H9 (cell line): ENCODE results near the gene COTL1. TPM values are rescaled to one million over a fixed set of nuclear protein-coding genes. Genes with fewer than 3 reads are reported as not detected.

Experiments used
- DNase-seq: peaks from one replicate; pipeline ENCODE4 v3.0.0-alpha.2; 2017
- H2AFZ ChIP-seq: one replicate; pipeline ENCODE4 v1.6.1; 2013; ENCODE audit warnings: mild to moderate bottlenecking, low read length, control low read depth, moderate library complexity
- H2AK5ac ChIP-seq: 2 replicates; pipeline ENCODE4 v1.6.1; 2013; ENCODE audit warnings: low read length, control low read depth, mixed read lengths; ENCODE audit not compliant: insufficient read length
- H2BK120ac ChIP-seq: one replicate; pipeline ENCODE4 v1.6.1; 2013; ENCODE audit warnings: low read depth, mild to moderate bottlenecking, low read length, control low read depth, inconsistent platforms; ENCODE audit not compliant: poor library complexity, severe bottlenecking
- H2BK12ac ChIP-seq: 2 replicates; pipeline ENCODE4 v1.6.1; 2013; ENCODE audit warnings: low read length, control low read depth, mixed read lengths, low read depth; ENCODE audit not compliant: insufficient read length
- H2BK15ac ChIP-seq: 2 replicates; pipeline ENCODE4 v1.6.1; 2013; ENCODE audit warnings: low read depth, low read length, control low read depth
- H2BK20ac ChIP-seq: one replicate; pipeline ENCODE4 v1.6.1; 2013; ENCODE audit warnings: low read depth, mild to moderate bottlenecking, low read length, control low read depth, inconsistent platforms; ENCODE audit not compliant: poor library complexity, severe bottlenecking
- H2BK5ac ChIP-seq: 2 replicates; pipeline ENCODE4 v1.6.1; 2013; ENCODE audit warnings: low read length, control low read depth, mixed read lengths; ENCODE audit not compliant: insufficient read length
- H3K14ac ChIP-seq: 2 replicates; pipeline ENCODE4 v1.6.1; 2013; ENCODE audit warnings: low read length, control low read depth; ENCODE audit not compliant: insufficient read depth
- H3K18ac ChIP-seq: 2 replicates; pipeline ENCODE4 v1.6.1; 2013; ENCODE audit warnings: low read depth, mild to moderate bottlenecking, mixed read lengths, low read length, control low read depth; ENCODE audit not compliant: insufficient read length
- H3K23ac ChIP-seq: 2 replicates; pipeline ENCODE4 v1.6.1; 2013; ENCODE audit warnings: low read length, control low read depth, mixed read lengths, low read depth; ENCODE audit not compliant: insufficient read length
- H3K23me2 ChIP-seq: 2 replicates; pipeline ENCODE4 v1.6.1; 2013; ENCODE audit warnings: low read depth, mild to moderate bottlenecking, mixed read lengths, low read length, control low read depth; ENCODE audit not compliant: insufficient read length, poor library complexity, severe bottlenecking
- H3K27ac ChIP-seq: 2 replicates; pipeline ENCODE4 v1.5.1; 2013; ENCODE audit warnings: low read length, control low read depth, mixed read lengths, low read depth; ENCODE audit not compliant: insufficient read length
- H3K27me3 ChIP-seq: 2 replicates; pipeline ENCODE4 v1.6.1; 2013; ENCODE audit warnings: low read length, control low read depth, inconsistent platforms; ENCODE audit not compliant: insufficient read depth
- H3K4ac ChIP-seq: 2 replicates; pipeline ENCODE4 v1.6.1; 2013; ENCODE audit warnings: low read depth, mild to moderate bottlenecking, control low read depth, inconsistent platforms, low read length, moderate library complexity
- H3K4me1 ChIP-seq: 2 replicates; pipeline ENCODE4 v1.6.1; 2013; ENCODE audit warnings: low read length, control low read depth, inconsistent platforms; ENCODE audit not compliant: insufficient read depth
- H3K4me2 ChIP-seq: 2 replicates; pipeline ENCODE4 v1.6.1; 2013; ENCODE audit warnings: low read length, control low read depth, mixed read lengths; ENCODE audit not compliant: insufficient read length, insufficient read depth
- H3K56ac ChIP-seq: 2 replicates; pipeline ENCODE4 v1.6.1; 2013; ENCODE audit warnings: low read depth, mild to moderate bottlenecking, mixed read lengths, low read length, control low read depth; ENCODE audit not compliant: insufficient read length
- H3K79me1 ChIP-seq: 2 replicates; pipeline ENCODE4 v1.6.1; 2013; ENCODE audit warnings: low read depth, mild to moderate bottlenecking, moderate library complexity, low read length, control low read depth, inconsistent platforms; ENCODE audit not compliant: insufficient read depth, poor library complexity, severe bottlenecking
- H3K79me2 ChIP-seq: 2 replicates; pipeline ENCODE4 v1.6.1; 2013; ENCODE audit warnings: low read length, control low read depth, inconsistent platforms; ENCODE audit not compliant: insufficient read depth
- H3K9ac ChIP-seq: 2 replicates; pipeline ENCODE4 v1.6.1; 2013; ENCODE audit warnings: low read length, control low read depth, mixed read lengths; ENCODE audit not compliant: insufficient read length; ENCODE audit errors: extremely low read depth
- H3K9me3 ChIP-seq: one replicate; pipeline ENCODE4 v1.6.1; 2013; ENCODE audit warnings: low read depth, low read length, inconsistent platforms; ENCODE audit not compliant: control insufficient read depth
- H3T11ph ChIP-seq: one replicate; pipeline ENCODE4 v1.6.1; 2013; ENCODE audit warnings: mild to moderate bottlenecking, low read length, control low read depth, inconsistent platforms
- H4K20me1 ChIP-seq: one replicate; pipeline ENCODE4 v1.6.1; 2013; ENCODE audit not compliant: control insufficient read depth, insufficient read length, insufficient read depth
- H4K5ac ChIP-seq: 2 replicates; pipeline ENCODE4 v1.6.1; 2013; ENCODE audit warnings: low read depth, mild to moderate bottlenecking, mixed read lengths, low read length, control low read depth; ENCODE audit not compliant: insufficient read length
- H4K8ac ChIP-seq: replicated peaks from 2 replicates; pipeline ENCODE4 v1.6.1; 2013; ENCODE audit warnings: low read length, control low read depth, mixed read lengths, low read depth; ENCODE audit not compliant: insufficient read length
- H4K91ac ChIP-seq: 2 replicates; pipeline ENCODE4 v1.6.1; 2013; ENCODE audit warnings: low read depth, mild to moderate bottlenecking, moderate library complexity, mixed read lengths, low read length, control low read depth; ENCODE audit not compliant: insufficient read length
- H3K27ac Mint-ChIP-seq, 3 experiments: 2 replicates in 2 of 3; 3 replicates in 1 of 3; pipeline ENCODE4 v1.8.0; 2020 to 2021; ENCODE audit warnings: mixed read lengths in 3 of 3, mild to moderate bottlenecking in 1 of 3, moderate library complexity in 1 of 3
- H3K27me3 Mint-ChIP-seq: 2 replicates; pipeline ENCODE4 v1.8.0; 2021; ENCODE audit warnings: low read depth, mild to moderate bottlenecking, moderate library complexity, mixed read lengths
- H3K36me3 Mint-ChIP-seq, 3 experiments: 2 replicates in 2 of 3; 3 replicates in 1 of 3; pipeline ENCODE4 v1.8.0; 2020 to 2021; ENCODE audit warnings: low read depth in 3 of 3, mixed read lengths in 3 of 3; ENCODE audit not compliant: insufficient read depth in 1 of 3
- H3K4me1 Mint-ChIP-seq, 2 experiments: 2 replicates each; pipeline ENCODE4 v1.8.0; 2020; ENCODE audit warnings: mixed read lengths in 2 of 2
- H3K4me3 Mint-ChIP-seq, 2 experiments: 2 replicates in 1 of 2; 3 replicates in 1 of 2; pipeline ENCODE4 v1.8.0; 2020 to 2021; ENCODE audit warnings: mild to moderate bottlenecking in 2 of 2, mixed read lengths in 2 of 2, moderate library complexity in 1 of 2
- H3K9me3 Mint-ChIP-seq, 2 experiments: 2 replicates in 1 of 2; 3 replicates in 1 of 2; pipeline ENCODE4 v1.8.0; 2020; ENCODE audit warnings: mild to moderate bottlenecking in 2 of 2, mixed read lengths in 2 of 2, moderate library complexity in 1 of 2
- WGBS: extraction: QIAGEN DNeasy Blood & Tissue Kit; methylation state at CpG from one replicate; pipeline ENCODE4 v1.1.7; 2013; ENCODE audit warnings: missing lambda C conversion rate, low lambda C conversion rate, mixed read lengths; ENCODE audit not compliant: insufficient read length; ENCODE audit errors: extremely low coverage; 5-methylcytosine and 5-hydroxymethylcytosine counted together
- total RNA-seq: library from RNA; stranded (reverse); gene quantifications from 2 replicates; pipeline ENCODE4 v1.2.1, GENCODE V29; 2021
- TF ChIP-seq, protein P1 (sequence below): fragments of 200-600 bp; sonication (generic); conservative IDR thresholded peaks from 3 replicates; pipeline ENCODE4 v1.8.0; 2021; ENCODE audit warnings: antibody characterized with exemption, mild to moderate bottlenecking

The COTL1 gene
- total RNA-seq, 1 experiment from 2014 or later: 81.4 TPM

DNA sequence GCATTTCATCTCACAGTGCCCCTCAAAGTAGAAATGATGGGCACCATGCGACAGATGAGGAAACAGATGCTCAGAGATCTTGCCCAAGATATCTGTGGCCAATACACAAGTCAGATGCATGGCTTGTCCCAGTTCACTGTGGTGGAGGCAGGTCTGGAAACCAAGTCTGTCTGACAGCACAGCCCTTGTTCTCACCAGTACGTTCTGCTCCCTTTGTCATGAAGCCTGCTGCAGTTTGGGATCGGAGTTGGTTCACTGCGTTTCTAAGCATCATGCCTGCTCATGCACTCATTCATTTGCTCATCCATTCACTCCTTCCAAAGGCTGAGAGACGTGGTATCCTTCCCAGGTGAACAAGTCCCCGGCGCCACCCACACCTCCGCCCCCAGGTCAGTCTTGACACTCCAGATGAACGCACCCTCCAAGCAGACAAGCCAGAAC lies 86.2 kb downstream of the COTL1 start:
- Histone ChIP-seq H2BK20ac (no peak overlapping the region), H3K79me2 (no peaks in the 10 kb centered on the region), H3K9me3 (no peaks in the 10 kb centered on the region), H3K27ac (peak overlapping the region; percentile 19), H2AK5ac (no peak overlapping the region), H3K14ac (peak overlapping the region; percentile 69; the same call in 1 of the 2 replicates), H3K79me1 (no peaks in the 10 kb centered on the region), H3K23me2 (no peaks in the 10 kb centered on the region), H4K91ac (no peak overlapping the region), H2BK15ac (no peak overlapping the region), H2BK120ac (no peak overlapping the region), H3K4me2 (no peak overlapping the region), H3K27me3 (no peaks in the 10 kb centered on the region), H2BK12ac (no peak overlapping the region), H3K4ac (no peak overlapping the region), H3K18ac (peak overlapping the region; percentile 53), H3K9ac (no peak overlapping the region), H3K56ac (no peak overlapping the region), H3T11ph (no peak overlapping the region), H4K20me1 (no peaks in the 10 kb centered on the region), H2BK5ac (no peak overlapping the region), H4K8ac (no peak overlapping the region), H3K4me1 (peaks cover 17% of the 10 kb centered on the region), H3K23ac (no peak overlapping the region), H4K5ac (peak overlapping the region; percentile 2), H2AFZ (no peak overlapping the region)
- no peak for DNase-seq
- H3K9me3 Mint-ChIP-seq: peaks cover 10 to 15% of the 10 kb centered on the region in 2 experiments; a peak in 3 of 5 replicates
- WGBS: no CpG with 5 or more reads among the region's 9 CpGs
- TF ChIP-seq, protein P1, sequence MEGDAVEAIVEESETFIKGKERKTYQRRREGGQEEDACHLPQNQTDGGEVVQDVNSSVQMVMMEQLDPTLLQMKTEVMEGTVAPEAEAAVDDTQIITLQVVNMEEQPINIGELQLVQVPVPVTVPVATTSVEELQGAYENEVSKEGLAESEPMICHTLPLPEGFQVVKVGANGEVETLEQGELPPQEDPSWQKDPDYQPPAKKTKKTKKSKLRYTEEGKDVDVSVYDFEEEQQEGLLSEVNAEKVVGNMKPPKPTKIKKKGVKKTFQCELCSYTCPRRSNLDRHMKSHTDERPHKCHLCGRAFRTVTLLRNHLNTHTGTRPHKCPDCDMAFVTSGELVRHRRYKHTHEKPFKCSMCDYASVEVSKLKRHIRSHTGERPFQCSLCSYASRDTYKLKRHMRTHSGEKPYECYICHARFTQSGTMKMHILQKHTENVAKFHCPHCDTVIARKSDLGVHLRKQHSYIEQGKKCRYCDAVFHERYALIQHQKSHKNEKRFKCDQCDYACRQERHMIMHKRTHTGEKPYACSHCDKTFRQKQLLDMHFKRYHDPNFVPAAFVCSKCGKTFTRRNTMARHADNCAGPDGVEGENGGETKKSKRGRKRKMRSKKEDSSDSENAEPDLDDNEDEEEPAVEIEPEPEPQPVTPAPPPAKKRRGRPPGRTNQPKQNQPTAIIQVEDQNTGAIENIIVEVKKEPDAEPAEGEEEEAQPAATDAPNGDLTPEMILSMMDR: no peak
- H3K4me3 Mint-ChIP-seq: peak overlapping the region in 1 of 2 experiments; percentile 8; a peak in 1 of 5 replicates
- peak overlapping the region in 2 of 3 experiments; percentile 89 to 90; a peak in 6 of 7 replicates for H3K27ac Mint-ChIP-seq
- H3K4me1 Mint-ChIP-seq: peaks cover 43 to 52% of the 10 kb centered on the region in 2 experiments
- peaks cover 3 to 17% (median 13%) of the 10 kb centered on the region in 3 experiments for H3K36me3 Mint-ChIP-seq
- H3K27me3 Mint-ChIP-seq: peaks cover 7% of the 10 kb centered on the region
